Medulla oblongata (tissue), 1 donor: Measurements from ENCODE around the gene ADSS2.

ENCODE experiments used
- DNase-seq: peaks from one replicate; pipeline ENCODE4 v3.0.0-alpha.2; 2015; ENCODE audit errors: extremely low spot score

Gene ADSS2

DNA sequence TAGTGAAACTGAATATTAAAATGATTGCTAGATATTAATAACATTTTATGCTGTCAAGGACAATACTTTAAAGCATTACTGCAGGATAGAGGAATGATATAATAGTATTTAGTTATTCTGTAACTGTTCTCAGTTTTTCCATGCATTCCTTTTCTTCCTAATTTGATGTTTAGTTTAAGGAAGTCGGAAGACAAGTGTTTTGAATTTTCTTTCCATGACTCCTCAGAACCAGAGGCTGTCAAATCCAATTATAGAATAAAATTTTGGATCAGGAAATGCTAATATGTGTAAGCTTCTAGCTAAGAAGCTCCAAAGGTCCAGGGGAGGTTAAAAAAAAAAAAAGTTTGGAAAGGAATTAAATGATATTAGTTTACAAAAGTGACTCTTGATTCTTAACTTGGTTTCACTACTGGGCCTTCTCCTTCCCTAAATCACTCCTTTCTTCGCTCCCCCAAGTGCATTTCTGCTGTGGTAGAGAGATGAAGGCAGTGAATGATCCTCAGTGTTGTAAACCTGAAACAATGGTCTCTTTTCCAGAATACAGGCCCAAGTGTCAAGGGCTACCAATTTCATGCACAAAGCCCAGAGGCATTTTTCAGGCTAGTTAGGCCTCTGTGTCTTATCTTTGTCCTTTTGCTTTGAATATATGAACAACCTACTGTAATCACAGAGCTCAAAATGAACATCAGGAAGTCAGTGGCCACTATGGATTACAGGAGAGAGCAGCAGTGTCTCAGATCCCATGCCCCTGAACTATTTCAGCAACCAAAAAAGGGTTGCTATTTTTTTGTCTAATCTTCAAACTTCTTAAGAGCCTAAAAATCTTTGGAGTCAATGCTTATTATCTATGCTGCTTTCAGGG is 6.2 kb downstream of the ADSS2 start:
- DNase-seq: peak; percentile 82

DNA sequence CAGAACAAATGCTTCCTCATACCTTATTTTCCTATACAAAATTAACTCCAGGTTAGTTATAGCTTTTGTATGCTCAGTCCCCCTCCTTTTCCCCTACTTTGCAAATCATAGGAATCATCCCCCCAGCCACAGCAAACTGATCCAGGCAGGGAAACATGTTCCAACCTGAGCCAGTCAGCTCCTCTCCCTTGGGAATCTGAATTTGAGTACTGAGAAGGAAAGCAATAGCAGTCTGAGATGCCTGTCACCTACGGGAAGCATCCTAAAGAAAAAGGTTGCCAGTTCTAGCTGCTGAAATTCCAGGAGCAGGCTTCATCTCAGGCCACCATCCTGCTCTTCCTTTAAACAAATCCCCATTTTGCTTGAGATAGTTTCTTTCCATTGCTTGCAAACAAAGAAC is 6.9 kb downstream of the ADSS2 start:
- no peak for DNase-seq

GRCh38 chr1:244442850-244443249 is 8.9 kb downstream of the ADSS2 start:
- DNase-seq: no peak

DNA sequence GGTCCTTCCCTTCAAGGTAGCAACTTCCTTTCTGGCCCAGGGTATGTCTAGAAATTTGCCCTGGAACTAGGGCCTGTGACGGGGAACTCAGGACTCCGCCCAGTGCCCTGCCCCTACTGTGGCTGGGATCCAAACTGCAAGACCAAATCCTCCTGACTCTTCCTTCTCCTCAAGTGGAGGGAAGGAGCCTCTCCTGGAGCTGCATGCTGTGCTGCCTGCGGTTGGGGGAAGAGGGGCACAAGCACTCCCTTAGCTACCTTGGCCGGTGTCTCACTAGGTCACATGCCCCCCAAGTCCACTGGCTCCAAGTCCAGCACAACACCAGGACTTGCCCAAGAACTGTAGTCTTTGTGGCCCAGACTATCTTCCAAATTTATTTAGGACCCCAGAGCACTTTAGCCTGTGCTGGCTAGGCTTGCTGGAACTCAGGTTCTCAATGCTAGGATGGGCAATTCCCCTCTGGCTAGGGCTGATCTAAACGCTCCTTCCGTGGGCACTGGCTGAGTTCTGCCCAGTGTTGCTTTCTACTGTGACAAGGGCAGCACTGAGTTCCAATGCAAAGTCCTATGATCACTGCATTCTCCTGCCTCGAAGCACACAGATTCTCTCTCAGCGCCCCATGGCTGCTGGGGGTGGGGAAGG is 12.2 kb downstream of the ADSS2 start:
- DNase-seq: no peak

DNA sequence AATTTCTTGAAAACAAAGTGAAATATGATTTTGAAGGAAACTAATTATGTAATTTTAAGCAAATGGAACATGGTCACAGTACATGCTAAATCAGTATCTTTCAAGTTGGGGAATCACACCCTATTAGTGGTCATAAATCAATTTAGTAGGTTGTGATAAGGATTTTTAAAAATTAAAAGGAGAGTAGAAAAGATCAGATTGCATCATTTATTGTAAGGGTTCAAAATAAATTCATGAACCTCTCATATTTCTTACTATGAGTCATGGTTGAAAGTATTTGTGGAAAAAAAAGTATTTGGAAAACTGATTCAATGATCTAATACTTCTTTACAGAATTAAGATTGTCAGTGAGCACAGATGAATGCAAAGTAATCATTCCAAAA is 14.6 kb downstream of the ADSS2 start:
- DNase-seq: no peak

GRCh38 chr1:244436336-244437085 is 15.2 kb downstream of the ADSS2 start:
- no peak for DNase-seq

GRCh38 chr1:244435562-244436205 is 16.0 kb downstream of the ADSS2 start:
- peak; percentile 35 for DNase-seq

DNA sequence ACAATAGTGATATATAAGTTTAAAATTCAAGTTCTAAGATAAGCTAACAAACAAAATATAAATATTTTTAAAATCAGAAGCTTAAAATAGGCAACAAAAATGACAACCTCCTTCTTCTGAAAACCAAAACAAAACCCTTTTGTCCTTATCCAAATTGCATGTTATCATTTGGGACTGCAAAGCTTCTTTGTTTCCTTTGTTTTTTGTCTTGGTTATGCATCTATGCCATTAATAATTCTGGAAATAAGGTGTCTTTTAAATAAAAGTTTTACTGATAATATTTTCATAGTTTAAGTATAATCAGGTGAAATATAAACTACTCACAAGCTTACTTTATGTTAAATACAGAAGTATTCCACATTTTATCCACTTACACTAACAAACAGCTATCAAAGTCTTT is 20.5 kb downstream of the ADSS2 start:
- peak; percentile 60 for DNase-seq

- DNase-seq: no peak
Measured at GRCh38 chr1:244429818-244430217, 21.9 kb downstream of the ADSS2 start.

- no peak for DNase-seq
Measured at GRCh38 chr1:244427647-244428046, 24.1 kb downstream of the ADSS2 start.

- DNase-seq: no peak
Measured at GRCh38 chr1:244424649-244425334, 26.9 kb downstream of the ADSS2 start.

DNA sequence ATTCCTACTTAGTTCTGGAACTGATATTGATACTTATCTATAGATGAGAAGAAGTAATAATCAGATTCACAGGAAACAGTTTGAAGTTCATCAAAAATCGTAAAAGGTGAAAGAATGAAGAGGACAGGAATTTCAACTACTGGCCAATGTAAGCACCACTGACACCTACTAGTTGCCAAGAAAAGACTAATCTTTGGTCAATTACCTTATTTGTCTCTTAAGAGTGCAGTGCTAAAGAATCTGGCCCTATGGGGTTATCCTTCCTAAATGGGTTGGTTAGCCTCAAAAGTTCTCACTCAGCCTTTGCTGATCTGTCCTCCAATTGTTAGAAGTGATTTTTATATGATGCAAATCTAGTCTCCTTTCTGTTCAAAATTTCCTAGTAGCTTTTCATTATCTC is 29.5 kb downstream of the ADSS2 start:
- DNase-seq: no peak

GRCh38 chr1:244419024-244419423 is 32.7 kb downstream of the ADSS2 start:
- DNase-seq: no peak

DNA sequence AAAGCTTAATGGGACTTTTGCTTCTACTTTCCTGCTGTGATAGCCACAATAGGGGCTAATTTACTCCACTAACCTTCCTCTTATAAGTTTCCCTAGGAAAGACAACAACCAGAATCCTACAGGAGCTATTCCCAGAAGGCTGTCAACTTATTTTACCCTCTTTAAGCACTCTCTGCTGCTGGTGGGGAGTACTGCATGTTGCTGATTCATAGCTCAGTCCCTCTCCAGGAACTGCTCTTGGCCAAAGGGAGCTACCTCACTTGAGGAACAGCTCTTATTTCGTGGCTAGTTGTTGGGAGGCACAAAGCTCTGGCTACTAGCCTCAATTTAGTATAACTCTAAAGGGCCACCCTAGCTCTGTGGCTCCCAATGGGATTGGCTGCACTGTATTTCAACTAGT is 37.2 kb downstream of the ADSS2 start:
- no peak for DNase-seq

GRCh38 chr1:244413736-244414135 is 38.0 kb downstream of the ADSS2 start:
- DNase-seq: no peak

GRCh38 chr1:244412176-244412575 is 39.5 kb downstream of the ADSS2 start:
- no peak for DNase-seq

DNA sequence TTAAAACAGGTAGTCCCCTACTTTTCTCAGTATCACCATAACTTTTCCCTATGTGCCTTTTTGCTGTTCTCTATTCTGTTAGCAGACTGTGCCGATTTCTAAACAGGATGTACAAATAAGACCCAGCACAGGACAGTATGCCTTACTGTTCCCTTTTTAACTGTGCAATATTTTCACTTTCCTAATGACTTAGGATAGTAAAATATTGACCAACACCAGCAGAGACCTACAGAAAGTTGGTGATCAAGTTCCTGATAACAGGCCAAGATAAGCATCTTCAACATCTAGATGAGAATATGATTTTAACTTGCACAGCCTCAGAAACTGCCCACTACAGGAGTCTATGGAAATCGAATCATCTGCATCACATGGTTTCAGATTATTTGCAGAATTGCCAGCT is 42.0 kb downstream of the ADSS2 start:
- no peak for DNase-seq

DNA sequence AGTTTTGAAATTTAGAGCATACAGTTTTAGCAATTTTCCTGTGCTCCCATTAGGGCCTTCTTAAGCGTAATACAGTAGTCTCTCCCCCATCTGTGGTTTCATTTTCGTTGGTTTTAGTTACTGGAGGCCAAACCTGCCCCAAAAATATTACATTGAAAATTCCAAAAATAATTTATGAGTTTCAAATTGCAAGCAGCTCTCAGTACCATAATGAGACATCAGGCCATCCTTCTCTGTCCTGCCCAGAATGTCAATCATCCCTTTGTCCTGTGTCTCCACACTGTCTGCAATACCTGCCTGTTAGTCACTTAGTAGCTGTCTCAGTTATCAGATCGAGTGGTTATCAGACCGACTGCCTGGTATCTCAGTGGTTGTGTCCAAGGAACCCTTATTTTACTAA is 45.4 kb downstream of the ADSS2 start:
- no peak for DNase-seq

DNA sequence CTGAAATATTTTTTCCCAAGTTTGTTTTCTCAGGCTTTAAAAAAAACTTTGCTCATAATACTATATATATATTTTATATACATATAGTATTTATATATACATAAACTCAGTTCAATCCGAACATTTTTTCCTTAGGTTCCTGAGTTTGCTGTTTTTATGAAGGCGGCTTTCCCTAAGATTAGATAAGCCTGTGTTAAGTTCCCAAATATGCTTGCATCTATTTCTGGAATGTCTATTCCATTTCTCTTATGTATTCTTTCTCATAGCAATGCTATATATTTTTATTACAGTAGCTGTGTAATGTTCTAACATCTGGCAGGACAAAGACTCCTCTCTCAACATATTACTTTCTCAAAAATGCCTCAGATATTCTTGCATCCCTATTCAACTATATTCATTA is 45.9 kb downstream of the ADSS2 start:
- DNase-seq: no peak

- DNase-seq: no peak
Measured at GRCh38 chr1:244403431-244403830, 48.3 kb downstream of the ADSS2 start.

DNA sequence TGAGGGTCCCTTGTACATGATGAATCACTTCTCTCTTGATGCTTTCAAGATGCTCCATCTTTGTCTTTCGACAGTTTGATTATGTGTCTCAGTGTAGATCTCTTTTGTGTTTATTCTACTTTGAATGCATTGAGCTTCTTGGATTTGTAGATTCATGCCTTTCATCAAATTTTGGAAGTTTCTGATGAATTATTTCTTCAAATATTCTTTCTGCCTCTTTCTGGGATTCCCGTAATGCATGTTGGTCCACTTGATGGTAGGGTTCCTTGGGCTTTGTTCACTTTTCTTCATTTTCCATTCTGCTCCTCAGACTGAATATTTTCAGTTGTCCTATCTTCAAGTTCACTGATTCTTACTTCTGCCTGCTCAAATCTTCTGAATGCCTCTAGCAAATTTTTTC is 50.7 kb downstream of the ADSS2 start:
- DNase-seq: no peak

GRCh38 chr1:244397131-244397530 is 54.6 kb downstream of the ADSS2 start:
- DNase-seq: no peak
